Stimulated activated CD4-positive, alpha-beta T cell treated with anti-CD3 and anti-CD28 coated beads, Interleukin-2, amount 100 ng/mL, for 48 hours (primary cell): ENCODE results near the gene MYRF.

Source experiments
- DNase-seq, 2 donors: peaks; one replicate each; pipeline ENCODE4 v3.0.0-alpha.2; 2020

The MYRF gene

DNA sequence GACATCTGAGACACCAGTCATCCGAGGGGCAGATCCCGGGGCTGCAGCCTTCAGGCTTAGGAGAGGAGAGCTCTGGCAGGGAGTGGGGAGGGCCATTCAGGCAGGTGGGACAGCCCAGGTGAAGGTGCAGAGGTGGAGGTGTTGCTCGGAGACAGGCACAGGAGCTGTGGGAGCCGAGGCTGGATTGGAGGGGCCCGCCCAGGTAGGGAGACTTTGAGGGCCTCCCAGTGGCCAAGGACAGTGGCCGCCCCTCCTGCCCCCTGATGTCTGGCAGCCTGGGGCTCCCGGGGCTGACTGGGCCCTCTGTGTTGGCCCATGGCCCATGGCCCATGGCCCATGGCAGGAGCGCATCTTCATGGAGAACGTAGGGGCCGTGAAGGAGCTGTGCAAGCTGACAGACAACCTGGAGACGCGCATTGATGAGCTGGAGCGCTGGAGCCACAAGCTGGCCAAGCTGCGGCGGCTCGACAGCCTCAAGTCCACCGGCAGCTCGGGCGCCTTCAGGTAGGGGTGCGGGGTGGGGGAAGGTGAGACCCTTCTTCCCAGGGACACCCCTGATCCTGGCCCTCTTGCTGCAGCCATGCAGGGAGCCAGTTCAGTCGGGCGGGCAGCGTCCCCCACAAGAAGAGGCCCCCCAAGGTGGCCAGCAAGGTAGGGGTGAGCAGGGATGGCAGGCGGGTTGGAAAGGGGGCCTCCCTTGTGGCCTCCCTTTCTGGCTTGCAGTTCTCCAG is 26.6 kb downstream of the MYRF start:
- no peak for DNase-seq

GRCh38 chr11:61779666-61780525 is 27.5 kb downstream of the MYRF start:
- DNase-seq: no peak

GRCh38 chr11:61780581-61781162 is 28.2 kb downstream of the MYRF start:
- DNase-seq: no peak

- DNase-seq: no peak
These were observed 29.1 kb downstream of the MYRF start for GRCh38 chr11:61781585-61781984.

GRCh38 chr11:61782299-61782698 is 29.9 kb downstream of the MYRF start:
- no peak for DNase-seq

DNA sequence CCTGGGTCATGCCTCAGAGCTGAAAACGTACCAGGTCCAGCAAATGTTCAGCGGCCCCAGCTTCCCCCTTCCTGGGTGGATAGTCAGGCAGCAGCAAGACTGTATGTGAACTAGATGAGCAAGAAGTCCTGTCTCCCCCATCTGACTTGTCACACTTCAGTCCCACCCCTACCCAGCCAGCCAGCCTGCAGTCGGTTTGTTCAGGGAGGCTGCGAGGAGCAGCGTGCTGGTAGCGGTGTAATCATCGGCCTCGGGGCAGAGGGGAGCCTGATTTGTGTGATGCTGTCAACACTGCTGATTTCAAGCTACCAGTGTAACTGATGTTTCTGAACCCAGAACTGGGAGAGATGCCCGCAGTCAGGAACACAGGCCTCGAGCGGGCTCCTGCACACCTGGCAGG is 30.4 kb downstream of the MYRF start:
- no peak for DNase-seq

DNA sequence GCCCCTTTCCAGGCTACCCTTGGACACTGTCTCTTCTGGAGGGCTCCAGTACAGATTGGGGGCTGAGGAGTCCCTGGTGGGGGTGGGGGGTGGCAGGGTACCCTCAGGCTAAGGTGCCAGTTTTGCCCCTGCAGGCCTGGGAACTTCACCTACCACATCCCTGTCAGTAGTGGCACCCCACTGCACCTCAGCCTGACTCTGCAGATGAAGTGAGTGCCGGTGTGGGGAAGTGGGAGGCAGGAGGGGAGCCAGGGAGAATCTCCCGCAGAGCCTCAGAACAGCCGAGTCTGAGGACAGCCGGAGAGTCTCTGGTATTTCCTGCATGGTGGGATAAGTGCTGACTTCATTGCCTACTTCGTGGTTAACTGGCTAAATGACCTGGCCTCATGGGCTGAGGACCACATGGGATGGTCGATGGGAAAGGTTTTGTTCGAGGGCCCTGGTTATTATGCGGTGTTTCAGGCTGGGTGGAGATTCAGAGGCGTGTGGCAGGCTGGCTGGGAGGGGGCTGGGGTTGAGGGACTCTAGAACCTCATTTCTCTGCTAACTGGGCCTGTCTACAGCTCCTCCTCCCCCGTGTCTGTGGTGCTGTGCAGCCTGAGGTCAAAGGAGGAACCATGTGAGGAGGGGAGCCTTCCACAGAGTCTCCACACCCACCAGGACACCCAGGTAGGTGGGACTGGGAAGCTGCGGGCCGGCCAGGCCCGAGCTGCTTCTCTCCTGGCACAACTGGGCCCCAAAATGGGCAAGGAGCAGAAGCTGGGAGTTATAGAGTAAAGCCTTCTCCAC is 31.5 kb downstream of the MYRF start:
- no peak for DNase-seq

GRCh38 chr11:61784506-61784805 is 32.0 kb downstream of the MYRF start:
- DNase-seq: no peak

GRCh38 chr11:61785837-61786402 is 33.5 kb downstream of the MYRF start:
- no peak for DNase-seq

DNA sequence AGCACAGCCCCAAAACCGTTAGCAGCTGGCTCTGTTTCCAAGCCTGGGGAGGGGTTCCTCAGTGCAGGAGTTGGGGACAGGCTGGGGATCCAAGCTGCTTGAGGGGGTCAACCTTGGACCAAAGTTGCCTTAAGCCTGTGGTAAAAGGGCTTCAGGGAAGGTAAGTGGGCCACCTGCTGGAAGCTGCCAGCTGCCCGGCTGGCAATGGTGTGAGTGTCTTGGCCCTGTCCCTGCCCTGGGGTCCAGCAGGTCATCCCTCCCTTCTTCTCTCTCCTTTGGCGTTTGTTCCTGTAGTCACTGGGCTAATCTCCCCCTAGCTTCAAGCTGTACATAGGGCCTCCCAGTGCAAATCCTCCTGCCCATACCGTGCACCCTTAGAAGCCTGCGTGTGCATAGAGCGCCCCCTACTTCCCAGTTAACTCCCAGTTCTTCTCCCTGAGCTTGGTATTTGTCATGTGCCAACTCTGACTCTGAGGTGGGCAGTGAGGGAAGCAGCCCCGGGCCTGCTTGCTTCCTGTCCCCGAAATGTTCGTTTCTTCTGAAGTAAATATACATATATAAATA is 35.6 kb downstream of the MYRF start:
- no peak for DNase-seq

DNA sequence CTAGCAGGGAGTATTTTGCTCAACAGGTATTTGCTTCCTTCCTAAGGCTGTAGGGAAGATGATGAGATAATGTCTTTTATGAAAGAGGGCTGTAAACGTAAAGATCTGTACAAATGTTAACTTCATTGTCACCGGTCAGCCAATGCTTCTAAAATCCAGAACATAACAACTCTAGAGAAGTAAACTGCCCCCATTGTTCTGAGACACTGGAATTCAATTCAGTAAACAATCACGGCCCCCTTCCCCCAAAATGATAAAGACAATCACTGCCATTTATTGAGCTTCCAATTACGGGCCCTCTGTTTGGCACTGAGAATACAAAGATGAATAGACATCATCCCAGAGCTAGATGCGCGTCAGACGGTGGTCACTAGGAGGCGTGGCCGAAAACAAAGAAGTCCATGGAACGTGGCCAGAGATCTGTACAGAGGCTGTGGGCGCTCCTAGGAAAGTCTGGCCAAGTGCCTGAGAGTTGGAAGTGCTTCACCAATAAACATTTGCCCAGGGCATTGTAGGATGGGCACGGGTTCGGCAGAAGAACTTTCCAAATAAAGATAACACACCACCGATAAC is 39.4 kb downstream of the MYRF start:
- DNase-seq: peak; percentile 28 to 31

GRCh38 chr11:61792310-61793082 is 40.1 kb downstream of the MYRF start, which contains the start of the genes FEN1 and TMEM258:
FEN1 (plus strand) TSS chr11:61792911; CDS start chr11:61795362, 2,451 bp downstream.
TMEM258 (minus strand) TSS chr11:61792599; CDS start chr11:61792558, 41 bp downstream.
- peak; percentile 78 to 84 for DNase-seq

DNA sequence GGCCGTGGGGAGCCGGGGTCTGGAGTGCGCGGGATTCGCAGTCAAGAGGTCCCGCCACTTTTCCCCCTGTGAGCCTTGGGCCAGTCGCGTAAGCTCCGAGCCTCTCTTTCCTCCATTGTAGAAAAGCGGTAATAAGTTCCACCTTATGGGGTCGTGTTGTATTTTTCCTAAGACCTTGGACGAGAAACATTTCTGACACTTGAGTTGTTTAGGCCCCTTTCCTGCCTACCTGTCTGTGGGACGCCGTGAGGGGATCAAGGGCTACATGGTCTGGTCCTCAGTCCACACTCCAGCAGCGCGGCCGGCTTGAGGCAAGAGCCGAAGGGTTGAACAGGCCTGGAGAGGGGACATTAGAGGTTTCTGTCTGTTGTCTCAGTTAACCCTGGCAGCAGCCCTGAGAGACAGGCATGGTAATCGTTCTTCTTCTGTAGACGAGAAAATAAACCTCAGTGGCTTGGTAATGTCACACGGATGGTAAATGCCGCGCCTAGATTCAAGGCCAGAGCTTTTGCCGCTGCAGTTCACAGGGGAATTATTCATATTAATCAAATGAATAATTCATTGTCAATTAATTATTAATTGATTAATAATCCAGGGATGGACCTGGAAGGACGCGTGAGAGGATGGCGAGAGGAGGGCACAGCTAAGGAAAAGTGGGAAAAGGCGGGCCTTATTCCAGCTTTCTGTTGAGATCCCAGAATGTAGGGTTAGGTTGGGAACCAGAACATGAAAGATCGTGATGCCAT is 40.8 kb downstream of the MYRF start:
- no peak for DNase-seq

- DNase-seq: no peak
These were observed 41.4 kb downstream of the MYRF start for GRCh38 chr11:61793829-61794204.

- DNase-seq: no peak
These were observed 42.1 kb downstream of the MYRF start for GRCh38 chr11:61794579-61794978.

DNA sequence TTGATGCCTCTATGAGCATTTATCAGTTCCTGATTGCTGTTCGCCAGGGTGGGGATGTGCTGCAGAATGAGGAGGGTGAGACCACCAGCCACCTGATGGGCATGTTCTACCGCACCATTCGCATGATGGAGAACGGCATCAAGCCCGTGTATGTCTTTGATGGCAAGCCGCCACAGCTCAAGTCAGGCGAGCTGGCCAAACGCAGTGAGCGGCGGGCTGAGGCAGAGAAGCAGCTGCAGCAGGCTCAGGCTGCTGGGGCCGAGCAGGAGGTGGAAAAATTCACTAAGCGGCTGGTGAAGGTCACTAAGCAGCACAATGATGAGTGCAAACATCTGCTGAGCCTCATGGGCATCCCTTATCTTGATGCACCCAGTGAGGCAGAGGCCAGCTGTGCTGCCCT is 43.0 kb downstream of the MYRF start:
- DNase-seq: no peak

- DNase-seq: no peak
These were observed 43.6 kb downstream of the MYRF start for GRCh38 chr11:61795876-61796526.

DNA sequence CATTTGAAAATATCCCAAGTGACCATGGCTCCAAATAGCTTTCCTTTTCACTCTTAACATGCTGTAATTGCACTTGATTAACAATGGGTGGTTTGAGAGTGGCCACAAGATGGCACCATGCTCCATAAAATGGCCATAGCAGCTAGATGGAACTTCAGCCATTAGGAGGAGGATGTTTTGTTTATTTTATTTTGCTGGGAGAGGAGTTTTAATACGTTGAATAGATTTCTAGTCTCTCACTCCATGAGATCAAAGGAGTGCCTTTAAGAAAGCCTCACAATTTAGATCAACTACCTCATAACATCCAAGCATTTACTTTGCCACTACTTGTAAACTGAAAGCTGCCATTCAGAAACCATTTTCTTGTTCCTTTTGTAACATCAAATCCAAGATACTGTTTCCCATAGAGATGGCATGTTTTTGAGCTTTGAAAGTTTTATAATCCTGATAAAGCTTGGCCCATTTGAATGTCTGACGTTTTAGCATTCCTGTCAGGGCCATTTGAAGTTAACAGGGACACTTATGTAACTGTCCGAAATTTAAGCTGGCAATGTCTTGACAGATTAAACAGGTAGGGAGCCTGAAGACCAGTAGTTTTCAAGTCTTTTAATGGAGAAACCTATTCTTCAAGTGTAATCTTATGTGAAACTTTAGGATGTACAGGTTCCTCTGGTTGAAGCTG is 45.0 kb downstream of the MYRF start:
- peak; percentile 50 to 51 for DNase-seq

DNA sequence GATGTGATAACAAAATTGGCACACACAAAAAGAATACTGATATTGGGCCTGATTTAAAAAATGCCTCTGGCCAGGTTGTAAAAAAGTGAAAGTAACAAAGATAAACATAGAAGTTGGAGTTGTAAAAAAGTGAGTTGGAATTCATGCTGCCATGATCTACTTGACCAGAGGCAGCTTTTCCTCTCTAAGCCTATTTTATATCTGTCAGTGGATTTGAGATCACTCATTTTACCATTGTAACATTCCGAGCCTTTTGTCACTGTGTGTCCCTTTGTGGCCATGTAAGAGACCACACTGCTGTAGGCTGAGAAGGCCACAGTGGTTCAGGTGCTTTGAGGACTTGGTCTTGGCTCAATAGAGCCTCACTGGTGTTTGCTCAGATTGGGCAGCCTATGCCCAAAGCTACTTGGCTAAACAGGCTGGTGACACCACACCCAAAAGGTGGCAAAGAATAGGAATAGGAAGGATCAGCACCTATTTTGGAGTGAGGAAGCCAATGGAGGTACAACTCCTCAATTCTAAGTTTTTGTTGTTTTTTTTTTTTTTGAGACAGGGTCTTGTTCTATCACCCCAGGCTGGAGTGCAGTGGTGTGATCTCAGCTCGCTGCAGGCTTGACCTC is 47.3 kb downstream of the MYRF start:
- DNase-seq: no peak
